Stimulated activated CD4-positive, alpha-beta T cell treated with anti-CD3 and anti-CD28 coated beads, TNF-alpha, amount 100 ng/mL, for 4 hours (primary cell): ENCODE results near the gene NRGN.

Experiments
- DNase-seq, 3 experiments: peaks; one replicate each; pipeline ENCODE4 v3.0.0-alpha.2; 2020; ENCODE audit warnings: low read depth in 3 of 3

NRGN gene

DNA sequence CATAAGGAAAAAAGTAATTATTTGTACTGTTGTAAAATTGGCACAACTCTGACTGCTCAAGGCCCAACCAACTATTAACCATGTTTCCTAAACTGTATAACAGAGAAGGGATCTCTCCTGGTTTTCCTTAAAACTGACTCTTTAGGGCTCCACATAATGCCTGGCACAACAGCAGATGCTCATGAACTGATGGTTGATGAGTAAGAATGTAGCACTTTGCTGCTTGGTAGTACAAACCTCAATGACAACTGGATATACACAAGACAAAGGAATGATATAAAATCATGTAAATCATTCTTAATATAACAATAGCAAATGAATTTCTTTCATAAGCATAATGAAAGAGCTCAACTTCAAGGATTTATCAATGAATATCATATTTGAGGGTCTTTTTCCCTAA is 48.8 kb downstream of the NRGN start:
- DNase-seq = no peak

DNA sequence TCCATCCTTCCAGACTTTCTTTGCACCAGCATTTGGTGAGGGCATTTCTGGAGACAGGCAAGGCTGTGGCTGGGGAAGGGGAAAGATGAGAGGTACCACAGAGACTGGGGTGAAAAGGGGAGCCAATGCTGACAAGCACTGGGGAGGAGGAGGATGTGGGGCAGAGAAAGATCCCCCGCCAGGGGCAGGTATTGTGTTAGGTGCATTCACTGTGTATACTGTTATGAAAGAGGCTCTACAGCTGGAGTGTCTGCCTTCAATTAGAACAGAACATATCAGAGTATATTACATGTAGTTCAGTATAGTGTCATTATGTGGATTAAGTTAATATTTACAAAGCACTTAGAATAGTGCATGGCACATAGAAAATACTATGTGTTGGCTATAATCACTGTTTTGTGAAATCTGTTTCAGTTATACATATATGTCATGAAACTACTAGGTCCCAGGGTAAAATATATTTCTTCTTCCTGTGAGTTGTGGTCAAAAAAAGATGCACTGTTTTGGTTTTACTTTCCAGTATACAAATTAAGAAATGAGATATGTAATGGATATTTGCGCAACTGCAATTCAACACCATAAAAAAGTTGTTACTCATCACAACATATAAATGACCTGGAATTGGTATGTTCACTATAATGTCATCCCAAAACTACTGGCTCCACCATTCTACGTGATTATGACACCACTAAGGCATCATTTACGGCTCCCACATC is 52.0 kb downstream of the NRGN start:
- no peak for DNase-seq

DNA sequence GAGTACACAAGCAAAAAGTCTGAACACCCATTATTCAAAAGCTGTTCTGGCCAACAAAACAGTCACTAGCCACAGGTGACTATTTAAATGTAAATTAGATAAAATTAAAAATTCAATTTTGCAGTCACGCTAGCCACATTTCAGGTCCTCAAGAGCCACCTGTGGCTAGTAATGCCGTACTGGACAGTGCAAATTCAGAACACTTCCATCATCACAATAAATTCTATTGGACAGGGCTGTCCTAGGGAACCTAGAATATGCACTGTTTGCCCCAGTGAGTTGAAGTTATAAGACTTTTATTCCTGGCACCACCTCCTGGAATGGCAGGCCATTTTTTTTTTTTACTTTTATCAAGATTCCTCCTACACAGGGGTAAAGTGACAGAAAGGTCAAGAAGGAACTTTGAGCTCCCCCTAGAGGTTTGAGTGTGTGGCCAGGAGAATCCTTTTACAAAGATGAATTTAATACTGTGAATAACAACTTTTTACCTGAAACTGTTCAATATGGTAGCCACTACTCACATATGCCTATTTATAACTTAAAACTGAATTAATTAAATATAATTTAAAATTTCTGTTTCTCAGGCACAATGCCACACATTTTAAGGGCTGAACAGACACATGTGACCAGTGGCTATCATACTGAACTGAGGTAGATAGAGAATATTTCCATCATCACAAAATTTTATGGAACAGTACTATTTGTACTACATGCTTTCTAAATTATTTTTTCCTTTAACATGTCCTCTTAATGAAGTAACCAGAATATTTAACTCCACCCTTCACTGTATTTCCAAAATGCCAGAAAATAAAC is 53.9 kb downstream of the NRGN start:
- DNase-seq = no peak

DNA sequence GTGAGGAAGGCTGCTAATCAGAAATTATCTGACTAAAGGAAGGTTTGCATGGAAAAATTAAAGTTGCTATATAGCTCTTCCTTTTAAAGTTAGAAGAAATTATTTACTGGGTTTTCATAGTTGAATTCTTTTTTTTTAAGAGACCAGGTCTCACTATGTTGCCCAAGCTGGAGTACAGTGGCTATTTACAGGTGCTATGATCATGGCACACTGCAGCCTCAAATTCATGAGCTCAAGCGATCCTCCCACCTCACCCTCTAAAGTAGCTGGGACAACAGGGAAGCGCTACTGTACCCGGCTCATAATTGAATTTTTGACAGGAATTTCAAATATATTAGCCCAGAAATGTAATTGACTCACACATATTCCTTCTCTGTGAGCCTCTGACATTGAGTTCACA is 56.6 kb downstream of the NRGN start:
- DNase-seq = no peak
